Measurements from ENCODE around the gene NOTCH2. TPM values are rescaled to one million over a fixed set of nuclear protein-coding genes. Genes with fewer than 3 reads are reported as not detected.

The NOTCH2 gene
- total RNA-seq, 2 donors from 2014 or later, result 115 to 179 TPM

DNA sequence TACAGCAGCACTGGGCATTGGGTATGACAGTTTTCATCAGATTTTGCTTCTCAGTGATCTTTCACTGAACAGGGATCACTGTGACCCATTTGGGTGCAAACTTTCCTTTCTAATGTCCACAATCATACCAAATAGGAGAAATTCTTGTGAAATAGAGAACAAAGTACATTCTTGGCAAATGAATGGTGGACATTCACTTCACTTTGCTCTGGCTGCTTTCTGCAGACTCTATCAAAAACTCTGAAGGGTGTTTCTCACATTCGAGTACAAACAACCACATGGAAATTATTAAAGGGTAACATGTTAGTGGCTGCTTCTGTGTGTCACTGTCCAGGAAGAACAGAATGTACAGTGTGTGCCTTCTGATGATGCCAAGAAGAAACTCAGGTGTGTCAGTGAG is 111.2 kb downstream of the NOTCH2 start:
- DNase-seq (ENCODE audit: low spot score) (no peak), ATAC-seq (no peak)
- Mint-ChIP-seq H3K27ac (no peak overlapping the region), H3K27me3 (no peaks in the 10 kb centered on the region), H3K36me3 (peaks cover 29% of the 10 kb centered on the region), H3K4me3 (no peak overlapping the region), H3K4me1 (ENCODE audit: low read depth in 2 of 2) (peaks cover 24 to 51% of the 10 kb centered on the region in 2 donors), H3K9me3 (no peaks in the 10 kb centered on the region)

DNA sequence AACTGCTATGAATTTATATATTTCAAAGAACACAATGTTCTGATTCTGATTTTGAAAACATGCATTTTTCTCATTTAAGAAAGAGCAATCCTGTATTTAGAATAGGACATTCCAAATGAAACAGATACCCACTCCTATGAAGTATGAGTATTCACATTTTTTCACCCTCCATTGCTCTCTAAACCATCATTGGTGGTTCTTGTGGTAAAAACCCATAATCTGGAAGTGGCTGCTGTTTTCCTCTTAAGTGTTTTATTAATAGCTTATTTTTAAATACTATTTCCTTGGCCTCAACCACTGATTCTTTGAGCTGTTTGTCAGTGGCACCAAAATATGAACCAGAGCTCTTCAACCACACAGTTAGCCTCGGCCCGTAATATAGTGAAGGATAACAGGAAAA is 113.2 kb downstream of the NOTCH2 start:
- Mint-ChIP-seq H3K36me3 (peaks cover 18% of the 10 kb centered on the region), H3K4me3 (peak overlapping the region; percentile 27), H3K27me3 (no peaks in the 10 kb centered on the region)

DNA sequence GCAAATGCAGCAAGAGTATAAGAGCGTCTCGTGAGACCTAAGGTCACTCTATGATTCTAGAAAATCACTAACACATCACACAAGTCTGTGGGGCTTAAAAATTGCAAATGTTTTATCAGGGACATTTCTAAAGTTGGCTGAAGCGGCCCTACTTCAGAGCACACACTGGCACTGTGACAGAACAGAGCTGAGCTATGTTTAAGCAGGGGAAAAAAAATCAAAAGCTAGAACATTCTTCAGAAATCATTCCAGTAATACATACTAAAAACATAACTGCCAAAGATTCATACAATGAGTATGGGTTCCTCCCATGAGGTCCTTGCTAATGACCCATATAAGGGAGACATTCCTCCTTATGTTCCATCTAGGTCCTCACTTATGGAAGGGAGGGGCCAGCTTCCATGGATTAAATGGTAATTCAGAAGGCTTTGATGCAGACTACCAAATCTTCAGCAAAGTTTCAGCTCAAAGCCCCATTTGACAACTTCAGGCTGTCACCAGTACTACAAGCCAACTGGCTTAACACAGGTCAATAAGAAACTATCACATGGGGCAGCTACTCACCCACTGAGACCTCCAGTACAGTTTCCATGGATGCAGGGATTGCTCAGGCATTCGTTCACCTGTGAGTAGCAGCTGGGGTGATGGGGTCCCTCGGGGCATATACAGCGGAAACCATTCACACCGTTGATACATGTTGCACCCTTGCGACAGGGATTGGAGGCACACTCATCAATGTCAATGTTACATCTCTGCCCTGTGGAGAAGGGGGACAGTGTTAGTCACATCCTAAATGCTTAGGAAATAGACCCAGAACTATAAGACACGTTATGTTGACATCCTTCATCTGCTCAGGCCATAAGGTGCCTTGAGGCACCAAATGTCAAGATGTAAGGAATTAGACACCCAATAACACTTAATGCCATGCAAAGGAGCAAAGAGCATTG is 114.7 kb downstream of the NOTCH2 start:
- peak overlapping the region; percentile 55 for H3K4me3 Mint-ChIP-seq
- H3K27me3 Mint-ChIP-seq, result no peaks in the 10 kb centered on the region
- H3K36me3 Mint-ChIP-seq, result peaks cover 18% of the 10 kb centered on the region
- ATAC-seq (peak; percentile 78 to 82), DNase-seq (ENCODE audit: low spot score) (no peak)
- H3K9me3 Mint-ChIP-seq, result no peaks in the 10 kb centered on the region
- H3K4me1 Mint-ChIP-seq (ENCODE audit: low read depth in 2 of 2), result peaks cover 21 to 53% of the 10 kb centered on the region in 2 donors
- peak overlapping the region; percentile 12 to 36 for H3K27ac Mint-ChIP-seq

More for the DNA sequence above, 113.2 kb downstream of the NOTCH2 start:
- H3K27ac Mint-ChIP-seq, result peak overlapping the region; percentile 26 to 76
- ATAC-seq (no peak), DNase-seq (ENCODE audit: low spot score) (no peak)
- peaks cover 21 to 53% of the 10 kb centered on the region in 2 donors for H3K4me1 Mint-ChIP-seq (ENCODE audit: low read depth in 2 of 2)
- H3K9me3 Mint-ChIP-seq, result no peaks in the 10 kb centered on the region

DNA sequence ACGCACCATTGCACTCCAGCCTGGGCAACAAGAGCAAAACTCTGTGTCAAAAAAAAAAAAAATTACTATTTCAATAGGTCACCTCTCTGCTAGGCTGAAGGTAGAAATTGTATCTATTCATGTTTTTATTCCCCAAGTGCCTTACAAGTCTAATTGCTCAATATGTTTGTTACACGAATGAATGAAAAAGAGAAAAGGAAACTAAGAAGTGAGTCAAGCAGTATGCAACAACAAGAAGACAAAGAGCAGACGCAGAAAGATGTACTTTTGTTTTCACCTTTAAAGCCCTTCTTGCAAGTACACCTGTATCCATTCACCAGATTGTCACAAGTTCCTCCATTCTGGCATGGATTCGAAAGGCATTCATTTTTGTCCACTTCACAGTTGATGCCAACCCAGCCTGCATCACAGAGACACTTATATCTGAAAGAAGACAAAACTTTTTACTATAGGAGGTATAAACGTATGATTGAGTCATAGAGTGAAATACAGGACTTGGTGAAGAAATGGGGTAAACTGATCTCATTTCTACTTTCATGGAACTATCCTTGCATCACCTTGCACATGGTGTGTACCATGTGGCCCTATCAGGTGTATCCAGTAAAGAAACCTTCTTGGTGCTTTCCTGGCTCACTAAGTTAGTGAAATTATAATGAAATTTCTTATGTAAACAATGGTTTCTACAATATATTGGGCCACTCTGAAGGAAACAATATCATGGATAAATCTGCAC is 116.0 kb downstream of the NOTCH2 start:
- DNase-seq (ENCODE audit: low spot score), result no peak
- peaks cover 14% of the 10 kb centered on the region for H3K36me3 Mint-ChIP-seq
- H3K27ac Mint-ChIP-seq, result peak overlapping the region; percentile 12 to 36
- H3K9me3 Mint-ChIP-seq, result no peaks in the 10 kb centered on the region
- ATAC-seq, result peak in 1 of 2 donors; percentile 37
- H3K27me3 Mint-ChIP-seq, result no peaks in the 10 kb centered on the region
- H3K4me3 Mint-ChIP-seq, result peak overlapping the region; percentile 26
- peaks cover 21 to 46% of the 10 kb centered on the region in 2 donors for H3K4me1 Mint-ChIP-seq (ENCODE audit: low read depth in 2 of 2)

DNA sequence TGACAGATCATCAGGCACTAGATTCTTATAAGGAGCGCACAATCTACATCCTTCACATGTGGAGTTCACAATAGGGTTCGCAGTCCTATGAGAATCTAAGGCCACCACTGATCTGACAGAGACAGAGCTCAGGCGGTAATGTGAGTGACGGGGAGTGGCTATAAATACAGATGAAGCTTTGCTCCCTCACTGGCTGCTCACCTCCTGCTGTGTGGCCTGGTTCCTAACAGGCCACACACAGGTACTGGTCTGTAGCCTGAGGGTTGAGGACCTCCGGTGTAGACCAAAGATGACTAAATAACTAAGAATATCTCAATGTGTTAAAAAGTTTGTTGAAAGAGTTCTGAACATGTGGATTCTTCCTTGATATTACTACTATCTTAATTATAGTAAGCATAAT is 117.0 kb downstream of the NOTCH2 start:
- Mint-ChIP-seq H3K4me3 (no peak overlapping the region), H3K27ac (no peak overlapping the region), H3K4me1 (ENCODE audit: low read depth in 2 of 2) (peaks cover 18 to 36% of the 10 kb centered on the region in 2 donors), H3K36me3 (peaks cover 21% of the 10 kb centered on the region), H3K9me3 (no peaks in the 10 kb centered on the region), H3K27me3 (no peaks in the 10 kb centered on the region)
- no peak for DNase-seq (ENCODE audit: low spot score)
- ATAC-seq, result no peak

DNA sequence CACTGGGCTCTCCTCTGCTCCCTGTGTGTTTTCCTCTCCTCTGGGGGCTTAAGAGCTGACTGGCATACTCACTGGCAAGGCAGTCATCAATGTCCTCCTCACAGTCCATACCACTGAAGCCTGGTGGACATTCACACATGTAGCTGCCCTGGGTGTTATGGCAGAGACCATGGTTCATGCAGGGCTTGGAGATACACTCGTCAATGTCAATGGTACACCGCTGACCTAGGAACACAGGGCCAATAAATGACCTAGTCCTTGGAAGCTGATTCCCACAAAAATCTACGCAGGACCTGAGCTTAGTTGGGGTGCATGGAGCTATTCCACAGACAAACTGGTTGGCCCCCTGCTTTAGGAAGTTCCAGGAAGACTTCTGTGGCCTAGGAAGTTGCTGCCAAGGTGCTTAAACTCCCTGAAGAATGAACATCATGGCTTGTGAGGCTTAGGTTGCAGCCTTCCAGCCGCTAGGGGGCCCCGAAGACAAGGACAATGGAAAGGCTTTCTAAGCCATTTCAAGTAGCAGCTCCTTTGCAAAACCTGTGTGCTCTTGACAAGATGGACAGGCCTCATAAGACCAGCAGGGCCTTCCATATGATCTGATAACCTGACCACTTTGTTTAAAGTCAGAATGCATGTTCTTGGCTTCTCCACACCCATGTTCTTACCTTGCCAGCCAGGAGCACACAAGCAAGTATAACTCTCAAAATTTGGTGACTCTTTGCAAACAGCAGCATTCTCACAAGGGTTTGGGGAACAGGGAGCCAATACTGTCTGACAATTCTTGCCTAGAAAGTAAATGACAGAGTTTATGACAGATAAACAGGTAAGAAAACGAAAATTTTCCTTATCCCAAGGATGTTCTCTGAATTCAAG is 120.9 kb downstream of the NOTCH2 start:
- Mint-ChIP-seq H3K36me3 (peaks cover 15% of the 10 kb centered on the region), H3K9me3 (no peaks in the 10 kb centered on the region), H3K27ac (peak overlapping the region in 1 of 2 donors; percentile 43), H3K27me3 (no peaks in the 10 kb centered on the region), H3K4me1 (ENCODE audit: low read depth in 2 of 2) (peaks cover 4 to 8% of the 10 kb centered on the region in 2 donors), H3K4me3 (no peak overlapping the region)
- DNase-seq (ENCODE audit: low spot score) (peak; percentile 78), ATAC-seq (peak; percentile 59 to 65)

- ATAC-seq (no peak), DNase-seq (ENCODE audit: low spot score) (no peak)
- Mint-ChIP-seq H3K27me3 (no peaks in the 10 kb centered on the region), H3K4me3 (no peak overlapping the region), H3K27ac (peak overlapping the region; percentile 10 to 43), H3K36me3 (peaks cover 11% of the 10 kb centered on the region), H3K9me3 (no peaks in the 10 kb centered on the region), H3K4me1 (ENCODE audit: low read depth in 2 of 2) (peaks cover 0 to 4% of the 10 kb centered on the region in 2 donors)
These were observed 122.0 kb downstream of the NOTCH2 start for GRCh38 chr1:119947468-119947867.

DNA sequence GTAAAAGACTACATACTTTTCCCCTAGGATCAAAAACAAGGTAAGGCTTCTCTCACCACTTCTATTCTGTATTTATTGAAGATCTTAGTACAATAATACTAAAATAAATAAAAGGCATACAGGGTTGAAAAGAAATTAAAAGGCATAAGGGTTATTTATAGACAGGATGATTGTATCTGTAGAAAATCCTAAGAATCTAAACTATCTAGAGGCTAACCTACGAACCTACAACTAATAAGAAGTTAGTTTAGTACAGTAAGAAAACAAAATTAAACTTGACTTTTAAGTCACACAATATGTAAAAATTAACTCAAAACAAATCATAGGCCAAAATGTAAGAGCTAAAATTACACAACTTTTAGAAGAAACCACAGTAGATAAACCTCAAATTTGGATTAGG is 122.7 kb downstream of the NOTCH2 start:
- Mint-ChIP-seq H3K4me3 (no peak overlapping the region), H3K27ac (peak overlapping the region in 1 of 2 donors; percentile 10), H3K27me3 (no peaks in the 10 kb centered on the region), H3K36me3 (peaks cover 17% of the 10 kb centered on the region), H3K4me1 (ENCODE audit: low read depth in 2 of 2) (peaks cover 0 to 4% of the 10 kb centered on the region in 2 donors), H3K9me3 (no peaks in the 10 kb centered on the region)
- DNase-seq (ENCODE audit: low spot score), result no peak
- no peak for ATAC-seq

DNA sequence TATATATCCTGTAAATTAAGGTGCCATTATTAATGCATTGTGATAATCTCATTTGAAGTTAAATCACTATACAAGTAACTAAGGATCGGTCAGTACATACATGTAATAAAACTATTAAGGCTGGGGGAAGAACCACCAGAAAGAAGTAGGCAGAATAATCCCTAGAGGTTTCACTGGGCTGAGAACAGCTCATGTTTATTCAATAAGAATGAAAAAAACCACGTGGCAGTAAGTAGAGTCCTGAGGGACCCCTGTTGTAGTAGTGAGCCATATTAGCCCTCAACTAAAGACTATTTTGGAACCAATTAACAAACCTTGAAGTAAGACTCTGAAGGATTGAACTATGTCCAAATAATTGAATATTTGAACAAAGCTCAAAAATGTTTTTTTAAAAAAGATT is 126.2 kb downstream of the NOTCH2 start:
- Mint-ChIP-seq H3K9me3 (no peaks in the 10 kb centered on the region), H3K4me3 (no peak overlapping the region), H3K27me3 (no peaks in the 10 kb centered on the region), H3K4me1 (ENCODE audit: low read depth in 2 of 2) (peaks cover 0 to 4% of the 10 kb centered on the region in 2 donors), H3K27ac (no peak overlapping the region), H3K36me3 (peaks cover 18% of the 10 kb centered on the region)
- ATAC-seq (no peak), DNase-seq (ENCODE audit: low spot score) (no peak)

GRCh38 chr1:119941392-119941791 is 128.1 kb downstream of the NOTCH2 start:
- Mint-ChIP-seq H3K4me3 (no peak overlapping the region), H3K4me1 (ENCODE audit: low read depth in 2 of 2) (peaks cover 3 to 4% of the 10 kb centered on the region in 2 donors), H3K27ac (no peak overlapping the region), H3K36me3 (peaks cover 23% of the 10 kb centered on the region), H3K27me3 (no peaks in the 10 kb centered on the region), H3K9me3 (no peaks in the 10 kb centered on the region)
- ATAC-seq (no peak), DNase-seq (ENCODE audit: low spot score) (no peak)

DNA sequence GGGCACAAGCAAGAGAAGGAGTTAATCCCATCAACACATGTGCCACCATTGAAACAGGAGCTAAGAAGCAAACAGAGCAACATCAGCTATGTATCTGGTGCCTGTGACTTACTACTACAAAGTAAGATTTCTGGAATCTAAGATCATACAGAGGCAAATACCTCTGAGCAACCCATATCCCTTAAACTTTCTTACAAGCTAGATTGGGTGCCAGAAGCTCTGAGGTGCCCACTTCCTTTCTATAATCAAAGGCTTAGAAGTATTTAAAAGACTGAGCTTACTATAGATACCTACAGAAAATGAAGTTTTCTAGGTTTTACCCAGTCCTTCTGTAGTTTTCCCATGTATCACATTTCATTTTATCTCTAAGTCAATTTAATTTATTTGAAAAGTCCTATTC is 128.8 kb downstream of the NOTCH2 start:
- Mint-ChIP-seq H3K9me3 (no peaks in the 10 kb centered on the region), H3K4me3 (no peak overlapping the region), H3K27me3 (no peaks in the 10 kb centered on the region), H3K36me3 (peaks cover 30% of the 10 kb centered on the region), H3K4me1 (ENCODE audit: low read depth in 2 of 2) (peaks cover 3 to 4% of the 10 kb centered on the region in 2 donors), H3K27ac (no peak overlapping the region)
- no peak for DNase-seq (ENCODE audit: low spot score)
- no peak for ATAC-seq

DNA sequence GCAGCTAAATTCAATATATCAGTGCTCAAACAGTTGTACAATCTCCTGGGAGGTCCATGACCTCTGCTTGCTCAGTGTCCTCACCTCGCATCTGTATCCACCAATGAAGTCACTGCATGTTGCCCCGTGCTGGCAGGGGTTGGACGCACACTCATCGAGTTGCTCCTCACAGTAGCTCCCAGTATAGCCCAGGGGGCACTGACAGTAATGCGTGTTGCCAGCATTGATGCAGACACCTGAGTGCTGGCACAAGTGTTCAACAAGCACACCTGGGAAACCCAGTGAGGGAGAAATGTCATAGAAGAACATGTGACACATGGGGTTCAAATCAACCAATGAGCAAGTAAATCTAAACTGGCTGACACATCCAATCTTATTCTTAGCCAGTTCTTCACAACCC is 132.3 kb downstream of the NOTCH2 start:
- H3K4me1 Mint-ChIP-seq (ENCODE audit: low read depth in 2 of 2), result peaks cover 0 to 3% of the 10 kb centered on the region in 2 donors
- no peak for DNase-seq (ENCODE audit: low spot score)
- ATAC-seq, result no peak
- no peak overlapping the region for H3K4me3 Mint-ChIP-seq
- H3K36me3 Mint-ChIP-seq, result peaks cover 60% of the 10 kb centered on the region
- H3K27me3 Mint-ChIP-seq, result no peaks in the 10 kb centered on the region
- H3K9me3 Mint-ChIP-seq, result peaks cover 6% of the 10 kb centered on the region
- H3K27ac Mint-ChIP-seq, result no peak overlapping the region

GRCh38 chr1:119935915-119936314 is 133.5 kb downstream of the NOTCH2 start:
- DNase-seq (ENCODE audit: low spot score) (no peak), ATAC-seq (no peak)
- Mint-ChIP-seq H3K4me3 (no peak overlapping the region), H3K27me3 (no peaks in the 10 kb centered on the region), H3K36me3 (peaks cover 55% of the 10 kb centered on the region), H3K27ac (no peak overlapping the region), H3K9me3 (peaks cover 6% of the 10 kb centered on the region), H3K4me1 (ENCODE audit: low read depth in 2 of 2) (peaks cover 0 to 3% of the 10 kb centered on the region in 2 donors)
